ENCODE measurements around the gene KRT6B.

DNA sequence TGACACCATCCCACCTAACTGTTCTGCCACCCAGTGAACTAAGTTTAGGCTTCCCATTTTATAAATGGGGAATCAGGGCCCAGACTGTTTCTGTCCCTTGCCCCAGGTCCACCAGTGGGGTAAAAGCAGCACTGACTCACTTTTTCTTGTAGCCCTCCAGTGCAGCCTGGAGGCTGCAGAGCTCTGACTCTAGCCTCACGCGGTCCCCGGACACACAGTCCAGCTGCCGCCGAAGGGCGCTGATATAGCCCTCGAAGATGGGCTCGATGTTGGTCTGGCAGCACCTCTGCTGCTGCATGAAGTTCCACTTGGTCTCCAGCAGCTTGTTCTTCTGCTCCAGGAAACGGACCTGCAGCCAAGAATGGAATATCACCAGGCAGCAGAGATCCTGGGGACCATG is 48.4 kb downstream of the KRT6B start:
- TF ChIP-seq REST (IDR thresholded peaks at IDR 0.05; ENCODE audit: low read depth) (no peak), ZBTB7A (IDR thresholded peaks at IDR 0.05; ENCODE audit: low read depth) (no peak)
